Endodermal cell (in vitro differentiated cells): ENCODE data around the gene NFKBIB. TPM values are rescaled to one million over a fixed set of nuclear protein-coding genes. Genes with fewer than 3 reads are reported as not detected.

Source experiments
- DNase-seq: peaks from one replicate; pipeline ENCODE4 v3.0.0-alpha.2; 2017
- H3K27ac ChIP-seq: 2 replicates; pipeline ENCODE4 v1.5.1; 2013; ENCODE audit warnings: mild to moderate bottlenecking, low read depth, low read length, moderate library complexity
- H3K27me3 ChIP-seq: 2 replicates; pipeline ENCODE4 v1.6.1; 2013; ENCODE audit warnings: mild to moderate bottlenecking, low read length, moderate library complexity; ENCODE audit not compliant: insufficient read depth, control insufficient read depth, poor library complexity, severe bottlenecking
- H3K36me3 ChIP-seq: 2 replicates; pipeline ENCODE4 v1.7.0; 2013; ENCODE audit warnings: mild to moderate bottlenecking, low read length, moderate library complexity; ENCODE audit not compliant: control insufficient read depth, insufficient read depth
- H3K4me1 ChIP-seq: one replicate; pipeline ENCODE4 v1.7.0; 2013; ENCODE audit warnings: low read length; ENCODE audit not compliant: control insufficient read depth, insufficient read depth
- H3K4me3 ChIP-seq: 2 replicates; pipeline ENCODE4 v1.5.1; 2013; ENCODE audit warnings: mild to moderate bottlenecking, low read length, moderate library complexity
- H3K9ac ChIP-seq: 2 replicates; pipeline ENCODE4 v1.6.1; 2013; ENCODE audit warnings: mild to moderate bottlenecking, low read length, moderate library complexity; ENCODE audit not compliant: poor library complexity, severe bottlenecking; ENCODE audit errors: extremely low read depth
- H3K9me3 ChIP-seq: 2 replicates; pipeline ENCODE4 v1.6.1; 2013; ENCODE audit warnings: mild to moderate bottlenecking, low read length, moderate library complexity; ENCODE audit not compliant: control insufficient read depth
- H3K27ac Mint-ChIP-seq: 2 replicates; pipeline ENCODE4 v1.8.0; 2020; ENCODE audit warnings: mixed read lengths
- H3K27me3 Mint-ChIP-seq: 2 replicates; pipeline ENCODE4 v1.8.0; 2021; ENCODE audit warnings: mild to moderate bottlenecking, mixed read lengths; ENCODE audit not compliant: insufficient read depth
- H3K36me3 Mint-ChIP-seq: 2 replicates; pipeline ENCODE4 v1.8.0; 2020; ENCODE audit warnings: low read depth, mixed read lengths
- H3K4me1 Mint-ChIP-seq: 2 replicates; pipeline ENCODE4 v1.8.0; 2020; ENCODE audit warnings: mixed read lengths
- H3K4me3 Mint-ChIP-seq: 2 replicates; pipeline ENCODE4 v1.8.0; 2020; ENCODE audit warnings: mild to moderate bottlenecking, moderate library complexity, mixed read lengths
- H3K9me3 Mint-ChIP-seq: 2 replicates; pipeline ENCODE4 v1.8.0; 2020; ENCODE audit warnings: mild to moderate bottlenecking, mixed read lengths
- CTCF ChIP-seq: fragments of 200-600 bp; sonication (generic); conservative IDR thresholded peaks from 2 replicates; pipeline ENCODE4 v1.5.0; 2021; ENCODE audit warnings: antibody characterized with exemption, mild to moderate bottlenecking
- WGBS, 2 experiments: methylation state at CpG; one replicate each; pipeline versions ENCODE4 v1.1.5 to v1.1.7; 2013; ENCODE audit warnings: missing lambda C conversion rate in 2 of 2, mixed read lengths in 1 of 2; ENCODE audit not compliant: insufficient coverage in 1 of 2, insufficient read length in 1 of 2; 5-methylcytosine and 5-hydroxymethylcytosine counted together
- total RNA-seq, 2 donors: library from RNA; stranded (reverse); fragmentation: NEBNext Ultra II Directional in 1 of 2; extraction: Animal tissue kit (Norgen Biotek cat#: 25700) in 1 of 2; gene quantifications; 2 replicates in 1 of 2; 3 replicates in 1 of 2; pipeline ENCODE4 v1.2.1, GENCODE V29; 2021

NFKBIB gene
- total RNA-seq, 2 donors from 2014 or later: 20.7 to 24.3 TPM

DNA sequence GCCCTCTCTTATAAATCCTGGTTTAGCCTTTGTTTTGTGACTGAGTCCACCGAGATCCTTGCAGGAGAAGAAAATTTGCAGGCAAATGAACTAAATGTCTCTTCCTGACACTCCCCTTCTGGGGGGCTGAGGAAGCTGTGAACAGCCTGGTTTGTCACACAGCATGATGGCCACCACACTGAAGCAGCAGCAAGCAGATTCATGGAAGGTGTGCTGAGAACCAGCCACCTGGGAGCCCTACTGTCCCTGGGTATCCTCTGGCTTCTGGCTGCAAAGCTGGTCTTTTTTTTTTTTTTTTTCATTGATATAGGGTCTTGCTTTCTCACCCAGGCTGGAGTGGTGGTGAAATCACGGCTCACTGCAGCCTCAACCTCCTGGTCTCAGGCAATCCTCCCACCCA lies 42.2 kb downstream of the NFKBIB start:
- H3K36me3 ChIP-seq: peaks cover 12% of the 10 kb centered on the region
- no peak overlapping the region for H3K4me3 ChIP-seq
- no peak for TF ChIP-seq CTCF
- no peak overlapping the region for H3K27ac Mint-ChIP-seq
- WGBS, 2 experiments: 81 to 100% methylated on average over 1 to 2 of the region's 2 CpGs
- H3K9me3 ChIP-seq: no peaks in the 10 kb centered on the region
- no peaks in the 10 kb centered on the region for H3K27me3 ChIP-seq
- peaks cover 11% of the 10 kb centered on the region for H3K4me1 Mint-ChIP-seq
- H3K4me1 ChIP-seq: no peaks in the 10 kb centered on the region
- H3K27ac ChIP-seq: no peak overlapping the region
- no peak overlapping the region for H3K9ac ChIP-seq
- DNase-seq: no peak
- H3K36me3 Mint-ChIP-seq: peaks cover 22% of the 10 kb centered on the region
- peaks cover 1% of the 10 kb centered on the region for H3K9me3 Mint-ChIP-seq
- no peak overlapping the region for H3K4me3 Mint-ChIP-seq
- peaks cover 10% of the 10 kb centered on the region for H3K27me3 Mint-ChIP-seq

GRCh38 chr19:38942471-38943181 lies 42.9 kb downstream of the NFKBIB start:
- Histone ChIP-seq H3K9me3 (no peaks in the 10 kb centered on the region), H3K4me1 (no peaks in the 10 kb centered on the region), H3K27ac (no peak overlapping the region), H3K4me3 (no peak overlapping the region), H3K9ac (no peak overlapping the region), H3K36me3 (peaks cover 15% of the 10 kb centered on the region), H3K27me3 (no peaks in the 10 kb centered on the region)
- no peak for TF ChIP-seq CTCF
- no peak for DNase-seq
- Mint-ChIP-seq H3K36me3 (peaks cover 25% of the 10 kb centered on the region), H3K9me3 (no peaks in the 10 kb centered on the region), H3K27ac (no peak overlapping the region), H3K4me1 (peaks cover 11% of the 10 kb centered on the region), H3K4me3 (no peak overlapping the region), H3K27me3 (peaks cover 9% of the 10 kb centered on the region)
- WGBS, 2 experiments: 92 to 94% methylated on average over 12 to 19 of the region's 20 CpGs

DNA sequence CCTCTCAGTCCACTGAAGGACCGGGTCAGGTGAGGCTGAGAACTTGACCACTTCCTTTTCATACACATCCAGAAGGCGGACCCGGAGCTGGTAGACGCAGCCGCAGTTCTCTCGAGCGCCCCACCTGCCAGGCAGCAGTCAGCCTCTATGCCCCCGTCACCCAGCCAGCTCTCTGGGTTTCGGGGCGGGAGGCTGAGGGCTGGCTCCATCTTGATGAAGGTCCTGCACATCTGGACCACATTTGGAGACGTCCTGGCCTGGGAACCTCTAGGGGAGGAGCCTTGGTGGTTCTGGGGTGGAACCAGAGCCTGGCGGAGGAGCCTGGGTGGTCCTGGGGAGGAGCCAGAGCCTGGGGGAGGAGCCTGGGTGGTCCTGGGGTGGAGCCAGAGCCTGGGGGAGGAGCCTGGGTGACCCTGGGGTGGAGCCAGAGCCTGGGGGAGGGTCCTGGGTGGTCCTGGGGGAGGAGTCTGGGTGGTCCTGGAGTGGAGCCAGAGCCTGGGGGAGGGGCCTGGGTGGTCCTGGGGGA lies 45.3 kb downstream of the NFKBIB start:
- peaks cover 33% of the 10 kb centered on the region for H3K36me3 Mint-ChIP-seq
- TF ChIP-seq CTCF: no peak
- H3K4me3 Mint-ChIP-seq: no peak overlapping the region
- peaks cover 6% of the 10 kb centered on the region for H3K9me3 Mint-ChIP-seq
- H3K27ac Mint-ChIP-seq: no peak overlapping the region
- DNase-seq: peak; percentile 73
- Histone ChIP-seq H3K36me3 (peaks cover 15% of the 10 kb centered on the region), H3K27ac (no peak overlapping the region), H3K4me1 (no peaks in the 10 kb centered on the region), H3K9ac (no peak overlapping the region), H3K9me3 (no peaks in the 10 kb centered on the region), H3K4me3 (no peak overlapping the region), H3K27me3 (no peaks in the 10 kb centered on the region)
- peaks cover 4% of the 10 kb centered on the region for H3K4me1 Mint-ChIP-seq
- H3K27me3 Mint-ChIP-seq: peaks cover 11% of the 10 kb centered on the region
- 96 to 100% methylated on average over 1 to 11 of the region's 12 CpGs for WGBS, 2 experiments
